ENCODE measurements around the gene TSHZ1. TPM values are rescaled to one million over a fixed set of nuclear protein-coding genes. Genes with fewer than 3 reads are reported as not detected.

Gene TSHZ1
- total RNA-seq, 1 donor from 2014 or later, result 16.3 TPM

DNA sequence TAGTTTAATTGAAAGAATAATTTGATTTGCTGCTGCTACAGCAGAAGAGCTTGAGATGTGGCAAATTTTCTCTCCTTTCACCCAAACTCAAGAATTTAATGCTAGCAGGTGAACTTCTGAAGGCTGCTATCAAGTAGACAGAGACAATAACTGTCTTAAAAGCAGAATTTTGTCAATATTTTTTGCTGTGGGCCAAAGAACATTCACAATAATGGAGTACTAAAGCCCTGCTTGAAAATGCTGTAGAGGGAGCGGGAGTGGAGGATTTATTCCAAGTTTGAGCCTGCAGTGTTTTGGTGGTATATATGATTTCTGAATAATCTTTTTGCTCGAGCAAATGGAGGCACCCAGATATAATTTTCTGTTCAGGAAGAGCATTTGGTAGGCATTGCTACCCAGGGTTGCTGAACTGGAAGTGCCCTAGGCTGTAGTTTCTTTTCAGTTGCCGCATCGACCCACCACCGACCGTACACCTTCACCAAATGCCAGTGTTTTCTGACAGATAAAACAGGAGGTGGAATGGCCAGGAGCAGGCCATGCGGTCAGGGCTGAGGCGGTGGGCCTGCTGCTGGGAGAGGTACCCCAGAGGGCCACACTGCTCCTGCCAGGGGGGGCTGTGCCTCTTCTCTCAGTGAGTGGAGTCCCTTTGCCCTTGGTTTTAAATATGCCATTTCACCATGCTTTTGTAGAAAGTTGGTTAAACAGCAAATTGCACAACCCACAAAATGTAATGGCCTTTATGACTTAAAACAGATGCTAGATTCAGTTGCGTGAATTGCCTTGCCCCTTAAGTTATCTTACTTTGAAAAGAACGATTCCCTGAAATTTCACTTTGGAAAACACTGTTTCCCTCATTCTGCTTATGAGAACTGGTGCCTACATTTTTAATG is 36.4 kb downstream of the TSHZ1 start:
- H3K36me3 Mint-ChIP-seq (ENCODE audit: low read depth, unreplicated experiment), result no peaks in the 10 kb centered on the region
- H3K4me3 Mint-ChIP-seq (ENCODE audit: unreplicated experiment), result no peak overlapping the region
- TF ChIP-seq, protein P1, sequence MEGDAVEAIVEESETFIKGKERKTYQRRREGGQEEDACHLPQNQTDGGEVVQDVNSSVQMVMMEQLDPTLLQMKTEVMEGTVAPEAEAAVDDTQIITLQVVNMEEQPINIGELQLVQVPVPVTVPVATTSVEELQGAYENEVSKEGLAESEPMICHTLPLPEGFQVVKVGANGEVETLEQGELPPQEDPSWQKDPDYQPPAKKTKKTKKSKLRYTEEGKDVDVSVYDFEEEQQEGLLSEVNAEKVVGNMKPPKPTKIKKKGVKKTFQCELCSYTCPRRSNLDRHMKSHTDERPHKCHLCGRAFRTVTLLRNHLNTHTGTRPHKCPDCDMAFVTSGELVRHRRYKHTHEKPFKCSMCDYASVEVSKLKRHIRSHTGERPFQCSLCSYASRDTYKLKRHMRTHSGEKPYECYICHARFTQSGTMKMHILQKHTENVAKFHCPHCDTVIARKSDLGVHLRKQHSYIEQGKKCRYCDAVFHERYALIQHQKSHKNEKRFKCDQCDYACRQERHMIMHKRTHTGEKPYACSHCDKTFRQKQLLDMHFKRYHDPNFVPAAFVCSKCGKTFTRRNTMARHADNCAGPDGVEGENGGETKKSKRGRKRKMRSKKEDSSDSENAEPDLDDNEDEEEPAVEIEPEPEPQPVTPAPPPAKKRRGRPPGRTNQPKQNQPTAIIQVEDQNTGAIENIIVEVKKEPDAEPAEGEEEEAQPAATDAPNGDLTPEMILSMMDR (IDR thresholded peaks at IDR 0.05; ENCODE audit: unreplicated experiment), result no peak
- peaks cover 7% of the 10 kb centered on the region for H3K4me1 Mint-ChIP-seq (ENCODE audit: unreplicated experiment)
- no peak overlapping the region for H3K27ac Mint-ChIP-seq (ENCODE audit: unreplicated experiment)
- H3K27me3 Mint-ChIP-seq (ENCODE audit: unreplicated experiment), result peaks cover 2% of the 10 kb centered on the region
- DNase-seq (ENCODE audit: low spot score), result no peak
- H3K9me3 Mint-ChIP-seq (ENCODE audit: unreplicated experiment), result no peaks in the 10 kb centered on the region

DNA sequence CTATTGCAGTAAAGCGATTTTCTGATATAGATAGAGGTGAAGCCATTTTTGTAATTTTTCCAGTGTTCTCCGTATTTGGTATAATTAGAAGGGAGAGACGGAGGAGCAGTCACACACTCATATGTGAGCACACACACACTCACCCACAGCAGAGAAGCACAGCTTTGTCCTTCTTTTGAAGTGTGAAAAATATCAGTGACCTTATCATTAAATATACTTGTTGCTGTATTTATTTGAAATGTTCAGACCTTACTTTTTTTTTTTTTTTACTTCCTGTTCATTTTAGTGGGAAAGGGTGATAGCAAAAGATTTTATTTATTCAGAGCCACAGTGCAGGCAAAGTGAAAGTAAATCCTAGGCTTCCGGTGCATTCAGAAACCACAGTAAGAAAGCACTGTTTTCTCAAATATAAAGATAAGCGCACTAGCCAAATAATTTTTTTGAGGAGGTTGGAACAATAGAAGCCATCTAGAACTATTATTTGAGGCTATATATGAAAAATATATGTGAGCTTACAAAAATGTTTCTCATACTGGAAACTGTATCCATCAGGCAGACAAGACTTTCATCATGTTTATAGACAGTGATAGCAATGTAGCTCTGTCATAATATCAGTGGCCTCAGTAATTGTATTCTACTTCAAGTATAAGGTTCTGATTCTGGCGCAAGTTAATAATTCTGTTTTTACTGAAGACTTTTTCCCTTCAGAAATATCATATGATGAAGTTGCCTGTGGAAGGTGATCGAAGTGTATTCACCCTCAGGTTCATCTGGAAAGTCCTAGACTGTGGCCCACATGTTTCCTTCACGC is 37.2 kb downstream of the TSHZ1 start:
- no peak for DNase-seq (ENCODE audit: low spot score)
- no peak overlapping the region for H3K4me3 Mint-ChIP-seq (ENCODE audit: unreplicated experiment)

DNA sequence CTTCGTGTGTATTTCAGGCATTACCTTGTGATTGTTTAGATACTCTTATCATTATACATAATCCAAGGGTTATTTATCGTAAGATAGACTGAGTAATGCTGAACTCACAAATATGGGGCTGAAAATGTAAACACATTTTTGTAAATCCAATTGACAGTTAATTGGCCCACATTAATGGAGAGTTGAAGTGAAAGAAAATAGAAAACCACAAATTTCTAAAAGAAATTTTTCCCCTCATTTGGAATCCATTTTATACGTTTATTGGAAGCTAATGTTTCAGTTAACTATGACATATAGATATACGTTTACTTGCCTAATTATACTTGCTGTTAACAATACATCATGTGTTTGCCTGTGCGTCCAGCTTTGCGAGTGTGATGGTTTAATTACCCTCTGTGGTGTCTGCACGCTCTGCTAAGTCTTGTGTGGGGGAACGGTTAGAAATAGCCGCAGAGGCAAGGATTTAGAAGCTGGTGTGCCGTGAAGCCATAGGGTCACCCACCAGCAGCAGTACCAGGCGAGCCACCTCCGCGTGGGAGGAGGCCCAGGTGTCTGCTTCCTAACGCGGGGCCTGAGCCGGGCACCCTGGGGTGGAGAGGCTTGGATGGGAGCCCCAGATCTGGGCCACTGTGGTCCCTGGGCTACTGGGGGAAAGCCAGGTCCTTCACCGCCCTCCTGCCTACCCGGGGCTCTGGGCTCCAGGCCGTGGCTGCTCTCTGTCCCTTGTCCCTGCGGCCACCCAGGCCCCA is 38.0 kb downstream of the TSHZ1 start:
- H3K4me3 Mint-ChIP-seq (ENCODE audit: unreplicated experiment), result no peak overlapping the region
- DNase-seq (ENCODE audit: low spot score), result no peak
- no peak overlapping the region for H3K27ac Mint-ChIP-seq (ENCODE audit: unreplicated experiment)
- TF ChIP-seq, protein P1 (IDR thresholded peaks at IDR 0.05; ENCODE audit: unreplicated experiment), result no peak
- no peaks in the 10 kb centered on the region for H3K36me3 Mint-ChIP-seq (ENCODE audit: low read depth, unreplicated experiment)
- peaks cover 13% of the 10 kb centered on the region for H3K4me1 Mint-ChIP-seq (ENCODE audit: unreplicated experiment)
- H3K27me3 Mint-ChIP-seq (ENCODE audit: unreplicated experiment), result peaks cover 6% of the 10 kb centered on the region
- no peaks in the 10 kb centered on the region for H3K9me3 Mint-ChIP-seq (ENCODE audit: unreplicated experiment)

More for the DNA sequence above, 37.2 kb downstream of the TSHZ1 start:
- Mint-ChIP-seq H3K27me3 (ENCODE audit: unreplicated experiment) (peaks cover 2% of the 10 kb centered on the region), H3K9me3 (ENCODE audit: unreplicated experiment) (no peaks in the 10 kb centered on the region), H3K36me3 (ENCODE audit: low read depth, unreplicated experiment) (no peaks in the 10 kb centered on the region), H3K4me1 (ENCODE audit: unreplicated experiment) (peaks cover 7% of the 10 kb centered on the region), H3K27ac (ENCODE audit: unreplicated experiment) (no peak overlapping the region)
- TF ChIP-seq, protein P1 (IDR thresholded peaks at IDR 0.05; ENCODE audit: unreplicated experiment), result no peak

DNA sequence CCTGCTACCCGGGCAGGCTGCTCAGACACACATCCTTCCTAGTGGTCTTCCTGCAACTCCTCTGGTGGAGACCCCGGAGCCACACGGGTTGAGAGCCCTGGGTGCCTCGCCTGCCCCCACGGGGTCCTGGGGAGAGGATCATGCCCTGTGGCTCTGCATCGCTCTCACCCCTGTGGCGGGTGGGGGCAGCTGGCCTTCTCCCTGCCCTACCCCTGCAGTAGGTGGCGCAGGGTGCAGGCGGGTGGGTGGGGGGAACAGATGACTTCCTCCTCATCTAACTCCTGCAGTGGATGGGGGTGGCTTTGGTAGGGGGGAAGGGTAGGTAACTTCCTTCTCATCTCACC is 38.5 kb downstream of the TSHZ1 start:
- Mint-ChIP-seq H3K36me3 (ENCODE audit: low read depth, unreplicated experiment) (no peaks in the 10 kb centered on the region), H3K27ac (ENCODE audit: unreplicated experiment) (no peak overlapping the region), H3K9me3 (ENCODE audit: unreplicated experiment) (no peaks in the 10 kb centered on the region), H3K4me3 (ENCODE audit: unreplicated experiment) (no peak overlapping the region), H3K4me1 (ENCODE audit: unreplicated experiment) (peaks cover 16% of the 10 kb centered on the region), H3K27me3 (ENCODE audit: unreplicated experiment) (peaks cover 6% of the 10 kb centered on the region)
- TF ChIP-seq, protein P1 (IDR thresholded peaks at IDR 0.05; ENCODE audit: unreplicated experiment), result no peak
- no peak for DNase-seq (ENCODE audit: low spot score)
